ENCODE measurements around the gene ITGB8.
"Not testable (repeated sequence)": the region's sequence is repeated elsewhere in the genome, so short reads cannot be mapped to it uniquely, and the experiment has no call there.

Gene ITGB8

GRCh38 chr7:20388084-20388483 lies 57.4 kb downstream of the ITGB8 start:
- no peak for DNase-seq (ENCODE audit: low read depth)
- TF ChIP-seq CTCF (IDR thresholded peaks at IDR 0.05; ENCODE audit: control insufficient read depth, extremely low read depth, insufficient read depth): no peak
- H3K4me3 ChIP-seq (ENCODE audit: low read depth, low read length): no peak overlapping the region

GRCh38 chr7:20389192-20389591 lies 58.5 kb downstream of the ITGB8 start:
- not testable (repeated sequence) for H3K4me3 ChIP-seq (ENCODE audit: low read depth, low read length)

GRCh38 chr7:20393021-20393610 lies 62.4 kb downstream of the ITGB8 start:
- H3K4me3 ChIP-seq (ENCODE audit: low read depth, low read length): no peak overlapping the region
- TF ChIP-seq CTCF (IDR thresholded peaks at IDR 0.05; ENCODE audit: control insufficient read depth, extremely low read depth, insufficient read depth): no peak
- DNase-seq (ENCODE audit: low read depth): peak; percentile 52

More at GRCh38 chr7:20389192-20389591, 58.5 kb downstream of the ITGB8 start:
- DNase-seq (ENCODE audit: low read depth): not testable (repeated sequence)

- TF ChIP-seq CTCF (IDR thresholded peaks at IDR 0.05; ENCODE audit: control insufficient read depth, extremely low read depth, insufficient read depth): no peak
- DNase-seq (ENCODE audit: low read depth): no peak
- H3K4me3 ChIP-seq (ENCODE audit: low read depth, low read length): no peak overlapping the region
Measured at GRCh38 chr7:20393616-20394015, 62.9 kb downstream of the ITGB8 start.

GRCh38 chr7:20394284-20394683 lies 63.6 kb downstream of the ITGB8 start:
- no peak overlapping the region for H3K4me3 ChIP-seq (ENCODE audit: low read depth, low read length)
- no peak for DNase-seq (ENCODE audit: low read depth)
- TF ChIP-seq CTCF (IDR thresholded peaks at IDR 0.05; ENCODE audit: control insufficient read depth, extremely low read depth, insufficient read depth): no peak

- no peak overlapping the region for H3K4me3 ChIP-seq (ENCODE audit: low read depth, low read length)
- DNase-seq (ENCODE audit: low read depth): no peak
- no peak for TF ChIP-seq CTCF (IDR thresholded peaks at IDR 0.05; ENCODE audit: control insufficient read depth, extremely low read depth, insufficient read depth)
Measured at GRCh38 chr7:20395104-20395503, 64.4 kb downstream of the ITGB8 start.

- no peak for TF ChIP-seq CTCF (IDR thresholded peaks at IDR 0.05; ENCODE audit: control insufficient read depth, extremely low read depth, insufficient read depth)
- no peak for DNase-seq (ENCODE audit: low read depth)
- no peak overlapping the region for H3K4me3 ChIP-seq (ENCODE audit: low read depth, low read length)
Measured at GRCh38 chr7:20395511-20395910, 64.8 kb downstream of the ITGB8 start.
